H1 (cell line): ENCODE data around the gene KCNQ1. TPM values are rescaled to one million over a fixed set of nuclear protein-coding genes. Genes with fewer than 3 reads are reported as not detected.

Source experiments
- CTCF ChIA-PET: fragments of 300-600 bp; sonication (Branson Sonifier 250); formaldehyde crosslinking; loops from one replicate; lab custom pipeline; 2021; ENCODE audit not compliant: partially characterized antibody; lab: Charles Lee
- POLR2A ChIA-PET: fragments of 300-600 bp; sonication (Branson Sonifier 250); formaldehyde crosslinking; loops from one replicate; lab custom pipeline; 2021; ENCODE audit warnings: inconsistent platforms; ENCODE audit not compliant: partially characterized antibody; lab: Charles Lee
- DNase-seq, 2 experiments: peaks; one replicate each; pipeline versions ENCODE4 v3.0.0 to v3.0.0-alpha.2; 2010 to 2022; ENCODE audit warnings: low spot score in 2 of 2, low read depth in 1 of 2, mixed read lengths in 1 of 2
- FAIRE-seq: peaks from 2 replicates; lab custom pipeline; 2011; peaks lifted over from hg19 to GRCh38; lab: Jason Lieb, UNC
- H2AFZ ChIP-seq: 2 replicates; pipeline ENCODE4 v1.8.1; 2012; ENCODE audit warnings: low read length, inconsistent platforms
- H2AK5ac ChIP-seq: 2 replicates; pipeline ENCODE4 v1.6.1; 2013; ENCODE audit warnings: low read depth, low read length
- H2BK120ac ChIP-seq: replicated peaks from 2 replicates; pipeline ENCODE3; 2013; ENCODE audit warnings: low read depth, low read length, inconsistent platforms
- H2BK12ac ChIP-seq: 2 replicates; pipeline ENCODE4 v1.6.1; 2013; ENCODE audit warnings: low read depth, low read length
- H2BK15ac ChIP-seq: 2 replicates; pipeline ENCODE4 v1.6.1; 2013; ENCODE audit warnings: low read length
- H2BK20ac ChIP-seq: 2 replicates; pipeline ENCODE4 v1.6.1; 2013; ENCODE audit warnings: low read length
- H2BK5ac ChIP-seq: 2 replicates; pipeline ENCODE4 v1.6.1; 2013; ENCODE audit warnings: low read depth, low read length
- H3K14ac ChIP-seq: 2 replicates; pipeline ENCODE4 v1.6.1; 2013; ENCODE audit warnings: inconsistent platforms; ENCODE audit not compliant: insufficient read length
- H3K18ac ChIP-seq: 2 replicates; pipeline ENCODE4 v1.6.1; 2013; ENCODE audit warnings: low read length; ENCODE audit errors: extremely low read depth
- H3K23ac ChIP-seq: 2 replicates; pipeline ENCODE4 v1.6.1; 2013; ENCODE audit warnings: inconsistent platforms; ENCODE audit not compliant: insufficient read length
- H3K23me2 ChIP-seq: 2 replicates; pipeline ENCODE4 v1.6.1; 2013; ENCODE audit warnings: low read depth, low read length
- H3K27ac ChIP-seq: 2 replicates; pipeline ENCODE4 v1.6.1; 2011; ENCODE audit warnings: low read depth, low read length, inconsistent platforms
- H3K27me3 ChIP-seq, 4 experiments: replicated peaks in 1 of 4; 1 replicate in 1 of 4; 2 replicates in 3 of 4; pipeline versions ENCODE4 v1.6.1 to v1.8.1; 2011 to 2013; ENCODE audit warnings: low read length in 3 of 4, mild to moderate bottlenecking in 3 of 4, inconsistent platforms in 2 of 4, mixed read lengths in 2 of 4, moderate library complexity in 1 of 4; ENCODE audit not compliant: control insufficient read depth in 3 of 4, insufficient read depth in 3 of 4; ENCODE audit errors: extremely low read depth in 1 of 4
- H3K36me3 ChIP-seq, 4 experiments: 2 replicates each; pipeline versions ENCODE4 v1.6.1 to v1.8.1; 2011 to 2013; ENCODE audit warnings: mild to moderate bottlenecking in 4 of 4, low read length in 3 of 4, moderate library complexity in 2 of 4, control low read depth in 1 of 4, inconsistent platforms in 1 of 4; ENCODE audit not compliant: insufficient read depth in 4 of 4, control insufficient read depth in 2 of 4
- H3K4ac ChIP-seq: replicated peaks from 2 replicates; pipeline ENCODE3; 2013; ENCODE audit warnings: low read length, low read depth, mixed read lengths, inconsistent platforms; ENCODE audit not compliant: insufficient read length
- H3K4me1 ChIP-seq, 4 experiments: replicated peaks in 1 of 4; 1 replicate in 1 of 4; 2 replicates in 3 of 4; pipeline versions ENCODE4 v1.6.1 to v1.8.1; 2011 to 2013; ENCODE audit warnings: low read length in 3 of 4, inconsistent platforms in 2 of 4, mixed read lengths in 1 of 4; ENCODE audit not compliant: insufficient read depth in 4 of 4, control insufficient read depth in 3 of 4
- H3K4me2 ChIP-seq, 2 experiments: 2 replicates each; pipeline versions ENCODE4 v1.6.1 to v1.8.1; 2011 to 2013; ENCODE audit warnings: low read depth in 2 of 2, low read length in 2 of 2, control low read depth in 1 of 2, inconsistent platforms in 1 of 2, mild to moderate bottlenecking in 1 of 2; ENCODE audit not compliant: insufficient read depth in 1 of 2
- H3K4me3 ChIP-seq, 4 experiments: fragments of 200-600, 300-600 bp in 1 of 4; sonication (generic), shearing (Covaris generic), sonication (Bioruptor Twin) in 1 of 4; 2 replicates each; pipeline versions ENCODE4 v1.5.1 to v1.8.1; 2011 to 2016; ENCODE audit warnings: low read length in 4 of 4, low read depth in 3 of 4, control low read depth in 2 of 4, inconsistent platforms in 2 of 4, mild to moderate bottlenecking in 2 of 4, mixed read lengths in 1 of 4, moderate library complexity in 1 of 4; ENCODE audit not compliant: insufficient read depth in 2 of 4; ENCODE audit errors: extremely low read depth in 1 of 4
- H3K56ac ChIP-seq: replicated peaks from 2 replicates; pipeline ENCODE3; 2013; ENCODE audit warnings: low read depth, mild to moderate bottlenecking, mixed read lengths, low read length, inconsistent platforms; ENCODE audit not compliant: insufficient read length
- H3K79me1 ChIP-seq: 2 replicates; pipeline ENCODE4 v1.6.1; 2013; ENCODE audit warnings: low read depth, low read length, control low read depth
- H3K79me2 ChIP-seq, 2 experiments: 2 replicates each; pipeline versions ENCODE4 v1.6.1 to v1.8.1; 2012 to 2013; ENCODE audit warnings: low read length in 2 of 2, mild to moderate bottlenecking in 2 of 2, inconsistent platforms in 1 of 2; ENCODE audit not compliant: insufficient read depth in 2 of 2, control insufficient read depth in 1 of 2
- H3K9ac ChIP-seq, 4 experiments: replicated peaks in 1 of 4; 1 replicate in 1 of 4; 2 replicates in 3 of 4; pipeline versions ENCODE4 v1.6.1 to v1.8.1; 2011 to 2013; ENCODE audit warnings: low read depth in 3 of 4, low read length in 3 of 4, control low read depth in 2 of 4, mild to moderate bottlenecking in 2 of 4, moderate library complexity in 2 of 4, inconsistent platforms in 1 of 4; ENCODE audit errors: extremely low read depth in 1 of 4
- H3K9me3 ChIP-seq, 2 experiments: 2 replicates each; pipeline versions ENCODE4 v1.6.1 to v1.8.1; 2012 to 2013; ENCODE audit warnings: mild to moderate bottlenecking in 2 of 2, moderate library complexity in 2 of 2, control low read depth in 1 of 2, inconsistent platforms in 1 of 2, low read depth in 1 of 2, low read length in 1 of 2, mixed read lengths in 1 of 2; ENCODE audit not compliant: insufficient read depth in 2 of 2
- H4K20me1 ChIP-seq, 2 experiments: replicated peaks in 1 of 2; 2 replicates each; pipeline versions ENCODE3 to v1.8.1; 2011 to 2013; ENCODE audit warnings: inconsistent platforms in 2 of 2, low read length in 2 of 2, mild to moderate bottlenecking in 1 of 2; ENCODE audit not compliant: insufficient read depth in 2 of 2, control insufficient read depth in 1 of 2
- H4K5ac ChIP-seq: 2 replicates; pipeline ENCODE4 v1.6.1; 2013; ENCODE audit warnings: low read length, low read depth, mixed read lengths, inconsistent platforms; ENCODE audit not compliant: insufficient read length
- H4K8ac ChIP-seq: 2 replicates; pipeline ENCODE4 v1.8.0; 2013; ENCODE audit warnings: mild to moderate bottlenecking, moderate library complexity, low read length, inconsistent platforms; ENCODE audit not compliant: insufficient read depth; ENCODE audit errors: extremely low read depth
- H4K91ac ChIP-seq: replicated peaks from 2 replicates; pipeline ENCODE3; 2013; ENCODE audit warnings: low read length, mixed read lengths, inconsistent platforms; ENCODE audit not compliant: insufficient read length
- ATF2 ChIP-seq: IDR thresholded peaks from 2 replicates; pipeline ENCODE4 v1.6.1; 2012; ENCODE audit warnings: low read length, inconsistent platforms
- NANOG ChIP-seq: IDR thresholded peaks from 2 replicates; pipeline ENCODE4 v1.6.1; 2011; ENCODE audit warnings: low read length, low read depth, mild to moderate bottlenecking, inconsistent platforms; ENCODE audit not compliant: insufficient read depth, poor library complexity, severe bottlenecking
- SIN3A ChIP-seq, 2 experiments: IDR thresholded peaks in 1 of 2; conservative IDR thresholded peaks in 1 of 2; 2 replicates each; pipeline ENCODE4 v1.6.1; 2011 to 2012; ENCODE audit warnings: low read length in 2 of 2, improper control_type of control experiment in 1 of 2, low read depth in 1 of 2, mild to moderate bottlenecking in 1 of 2
- whole genome bisulfite sequencing, 2 experiments: shearing (Covaris generic) in 1 of 2; methylation state at CpG; one replicate each; pipeline versions ENCODE4 v1.1.6 to v1.1.7; 2013 to 2015; ENCODE audit warnings: low lambda C conversion rate in 2 of 2, mixed read lengths in 2 of 2, inconsistent platforms in 1 of 2, low coverage in 1 of 2, missing lambda C conversion rate in 1 of 2; ENCODE audit not compliant: insufficient replicate concordance in 2 of 2, insufficient coverage in 1 of 2, insufficient read length in 1 of 2; ENCODE audit errors: extremely low coverage in 1 of 2, missing lambda C conversion rate in 1 of 2; 5-methylcytosine and 5-hydroxymethylcytosine counted together
- polyA plus RNA-seq, 7 experiments: library from polyadenylated mRNA; depleted of rRNA in 3 of 7; stranded (reverse) in 5 of 7; unstranded in 2 of 7; fragments of >200 nt in 5 of 7; fragments of 200-250 nt in 2 of 7; gene quantifications; 1 replicate in 5 of 7; 2 replicates in 1 of 7; 4 replicates in 1 of 7; pipeline versions ENCODE4 v1.2.1 to v1.2.3, GENCODE V29; 2011 to 2013; ENCODE audit warnings: missing spikeins in 2 of 7, mixed read lengths in 2 of 7
- total RNA-seq: library from RNA; stranded (reverse); fragmentation: NEBNext Ultra II Directional; extraction: Animal tissue kit (Norgen Biotek cat#: 25700); gene quantifications from 2 replicates; pipeline ENCODE4 v1.2.1, GENCODE V29; 2021

The KCNQ1 gene
- total and polyA plus RNA-seq, 2 of the 8 experiments (the other 6 are each of a cell fraction or from before 2014, with no cell fraction given) = 1.9 to 2.0 TPM

DNA sequence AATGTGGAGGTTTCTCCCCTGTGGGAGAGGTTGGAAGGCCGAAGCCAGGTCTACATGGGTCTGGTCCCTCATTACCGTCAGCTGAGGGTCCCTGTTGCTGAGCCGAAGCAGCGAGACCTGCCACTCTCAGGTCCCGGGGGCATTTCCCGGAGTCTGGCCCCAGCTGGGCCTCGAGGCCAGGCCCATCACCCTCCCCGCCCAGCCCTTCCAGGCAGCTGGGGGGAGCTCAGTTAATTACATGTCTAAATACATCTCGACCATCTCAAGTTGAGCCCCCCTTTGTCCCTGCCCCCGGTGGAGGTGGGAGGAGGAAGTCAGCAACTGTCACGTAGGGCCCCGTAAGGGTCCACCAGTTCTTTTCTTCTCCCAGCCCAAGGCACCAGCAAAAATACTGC is 437.2 kb downstream of the KCNQ1 start:
- Histone ChIP-seq H2BK5ac (no peak overlapping the region), H3K79me2 (no peaks in the 10 kb centered on the region), H3K14ac (no peak overlapping the region), H3K36me3 (peaks cover 0 to 4% (median 0%) of the 10 kb centered on the region in 4 experiments; a peak in 1 of 8 replicates), H3K27ac (no peak overlapping the region), H3K56ac (no peak overlapping the region), H2BK120ac (no peak overlapping the region), H4K91ac (no peak overlapping the region), H2AFZ (no peak overlapping the region), H4K5ac (no peak overlapping the region), H2BK15ac (0 out of 2 replicates have a peak overlapping the region, but pooled peaks have one; percentile 72), H3K27me3 (peaks cover 2 to 71% (median 55%) of the 10 kb centered on the region in 4 experiments), H4K8ac (no peak overlapping the region), H3K23ac (no peak overlapping the region), H2AK5ac (no peak overlapping the region), H3K4me3 (no peak overlapping the region), H2BK20ac (no peak overlapping the region), H3K4me2 (no peak overlapping the region), H3K23me2 (peaks cover 12% of the 10 kb centered on the region; the same call in 1 of the 2 replicates), H3K9ac (no peak overlapping the region), H2BK12ac (0 out of 2 replicates have a peak overlapping the region, but pooled peaks have one; percentile 39), H4K20me1 (peaks cover 6 to 13% of the 10 kb centered on the region in 2 experiments), H3K18ac (no peak overlapping the region; the same call in 1 of the 2 replicates), H3K9me3 (no peaks in the 10 kb centered on the region; a peak in 1 of 4 replicates), H3K4me1 (peaks cover 0 to 24% (median 20%) of the 10 kb centered on the region in 4 experiments; a peak in 6 of 7 replicates), H3K79me1 (no peaks in the 10 kb centered on the region), H3K4ac (no peak overlapping the region)
- FAIRE-seq (no peak), DNase-seq (no peak)
- POLR2A ChIA-PET = interaction anchor here (0.9 to 1.7 kb wide), 4 partner anchors 11 to 184 kb away, joined by 3 to 5 read pairs (median 4); no protein-coding TSS in a partner anchor
- WGBS, 2 experiments = 93% methylated on average over 9 of the region's 12 CpGs; no CpG with 5 or more reads in 1 of the 2 experiments
- TF ChIP-seq ATF2 (no peak), SIN3A (conservative IDR thresholded peaks at IDR 0.05 in 1 of 2, IDR thresholded peaks at IDR 0.05 in 1 of 2; ENCODE audit: low read depth in 1 of 2, low read length in 2 of 2) (no peak), NANOG (no peak)
- CTCF ChIA-PET = interaction anchor here (1.1 to 13.5 kb wide), 7 partner anchors 10 to 347 kb away, joined by 3 to 521 read pairs (median 4); no protein-coding TSS in a partner anchor
